ACC112 (cell line): Measurements from ENCODE around the gene NKX2-2.

Experiments
- H2AFZ ChIP-seq: fragments of 200-600 bp; sonication (generic); one replicate; pipeline ENCODE4 v1.6.0; 2017; ENCODE audit warnings: antibody characterized with exemption, low read length; ENCODE audit not compliant: unreplicated experiment
- H3K27ac ChIP-seq: fragments of 200-600 bp; sonication (generic); 2 replicates; pipeline ENCODE4 v1.5.1; 2014; ENCODE audit warnings: low read depth, mild to moderate bottlenecking, antibody characterized with exemption, low read length, moderate library complexity
- H3K27me3 ChIP-seq: fragments of 200-600 bp; sonication (generic); 2 replicates; pipeline ENCODE4 v1.6.1; 2014; ENCODE audit warnings: mild to moderate bottlenecking, antibody characterized with exemption, low read length, moderate library complexity, mixed read lengths; ENCODE audit not compliant: insufficient read depth
- H3K36me3 ChIP-seq: fragments of 200-600 bp; sonication (generic); 2 replicates; pipeline ENCODE4 v1.6.1; 2016; ENCODE audit warnings: mild to moderate bottlenecking, antibody characterized with exemption, low read length, moderate library complexity, mixed read lengths; ENCODE audit not compliant: insufficient read depth
- H3K4me1 ChIP-seq: fragments of 200-600 bp; sonication (generic); one replicate; pipeline ENCODE4 v1.6.1; 2016; ENCODE audit warnings: low read length, mixed read lengths; ENCODE audit not compliant: insufficient read depth, unreplicated experiment, control insufficient read depth
- H3K4me3 ChIP-seq: fragments of 200-600 bp; sonication (generic); 2 replicates; pipeline ENCODE4 v1.5.1; 2014; ENCODE audit warnings: mild to moderate bottlenecking, low read depth, low read length
- H3K79me2 ChIP-seq: fragments of 200-600 bp; sonication (generic); one replicate; pipeline ENCODE4 v1.6.0; 2016; ENCODE audit warnings: low read length; ENCODE audit not compliant: control insufficient read depth, unreplicated experiment, insufficient read depth

NKX2-2 gene

DNA sequence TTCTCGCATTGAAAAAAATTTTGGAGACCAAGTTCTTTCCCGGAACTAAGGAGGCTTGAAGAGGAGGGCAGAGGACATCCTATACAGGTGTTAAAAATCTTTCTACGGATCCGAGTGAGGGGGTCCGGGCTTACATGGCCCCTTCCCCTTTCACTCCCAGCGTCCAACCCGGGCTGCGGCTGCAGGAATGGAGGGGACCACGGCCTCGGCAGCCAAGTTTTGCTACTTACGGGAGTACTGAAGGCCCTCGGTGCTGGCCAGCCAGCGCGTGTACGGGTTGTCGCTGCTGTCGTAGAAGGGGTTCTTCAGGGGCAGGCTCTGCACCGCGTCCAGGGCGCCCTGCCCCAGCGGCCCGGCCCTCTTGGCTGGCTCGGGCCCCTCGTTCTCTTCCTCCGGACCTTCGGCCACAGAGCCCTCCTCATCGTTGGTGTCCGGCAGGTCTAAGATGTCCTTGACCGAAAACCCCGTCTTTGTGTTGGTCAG, 642 bp downstream of the NKX2-2 start:
- no peak overlapping the region for H2AFZ ChIP-seq
- H3K27ac ChIP-seq, result no peak overlapping the region
- no peaks in the 10 kb centered on the region for H3K36me3 ChIP-seq
- H3K4me1 ChIP-seq, result no peaks in the 10 kb centered on the region
- peaks cover 97% of the 10 kb centered on the region for H3K27me3 ChIP-seq
- H3K4me3 ChIP-seq, result peak overlapping the region; percentile 24; the same call in 1 of the 2 replicates
- no peaks in the 10 kb centered on the region for H3K79me2 ChIP-seq

DNA sequence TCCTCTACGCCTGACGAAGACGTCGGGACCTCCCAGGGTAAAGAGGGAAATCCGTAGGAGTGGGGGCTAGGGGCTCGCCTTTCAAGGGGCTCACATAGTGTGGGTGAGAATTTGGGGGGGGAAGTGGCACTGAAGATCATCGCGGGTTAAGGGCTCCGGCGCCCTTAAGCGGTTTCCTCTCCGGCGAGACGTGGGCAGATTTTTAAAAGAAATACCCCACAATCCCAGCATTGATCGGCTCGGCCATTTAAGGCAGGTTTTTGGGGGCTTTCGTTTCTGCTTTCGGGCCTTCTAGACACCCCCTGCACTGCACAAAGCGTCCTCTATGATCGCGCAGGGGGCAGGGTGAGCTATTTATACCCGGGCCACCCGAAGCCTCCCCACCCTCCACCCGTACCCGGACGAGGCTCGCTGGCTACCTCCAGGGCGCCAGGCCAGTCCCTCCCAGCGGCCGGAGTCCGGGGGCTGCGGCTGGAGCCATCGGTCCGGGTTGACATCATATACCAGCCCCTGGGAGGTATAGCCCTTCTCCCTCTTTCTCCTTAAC, 1.2 kb downstream of the NKX2-2 start:
- Histone ChIP-seq H3K27me3 (peaks cover 97% of the 10 kb centered on the region), H3K79me2 (no peaks in the 10 kb centered on the region), H3K4me1 (no peaks in the 10 kb centered on the region), H3K4me3 (peak overlapping the region; percentile 24), H2AFZ (no peak overlapping the region), H3K27ac (no peak overlapping the region), H3K36me3 (no peaks in the 10 kb centered on the region)

DNA sequence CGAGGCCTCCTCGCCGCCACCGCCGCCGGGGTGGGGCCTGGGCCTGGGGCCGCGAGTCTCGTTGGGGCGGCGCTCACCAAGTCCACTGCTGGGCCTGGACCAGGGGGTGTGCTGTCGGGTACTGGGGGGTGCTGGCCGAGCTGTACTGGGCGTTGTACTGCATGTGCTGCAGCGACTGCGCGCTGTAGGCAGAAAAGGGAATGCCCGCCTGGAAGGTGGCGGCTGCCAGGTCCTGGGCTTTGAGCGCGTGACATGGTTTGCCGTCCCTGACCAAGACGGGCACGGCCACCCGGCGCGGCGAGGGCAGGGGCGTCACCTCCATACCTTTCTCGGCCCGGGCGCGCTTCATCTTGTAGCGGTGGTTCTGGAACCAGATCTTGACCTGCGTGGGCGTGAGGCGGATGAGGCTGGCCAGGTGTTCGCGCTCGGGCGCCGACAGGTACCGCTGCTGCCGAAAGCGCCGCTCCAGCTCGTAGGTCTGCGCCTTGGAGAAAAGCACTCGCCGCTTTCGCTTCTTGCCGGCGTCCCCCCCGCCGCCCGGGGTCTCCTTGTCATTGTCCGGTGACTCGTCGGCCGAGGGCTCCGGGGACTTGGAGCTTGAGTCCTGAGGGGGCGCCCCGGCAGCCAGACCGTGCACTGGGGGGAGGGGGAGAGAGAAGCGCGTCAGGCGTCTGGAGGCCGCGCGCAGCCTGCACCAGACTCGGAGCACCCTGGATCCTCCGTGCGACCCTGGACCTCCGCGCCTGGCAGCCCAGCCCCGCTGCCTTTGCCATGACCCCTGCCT, 1.8 kb downstream of the NKX2-2 start:
- Histone ChIP-seq H3K79me2 (no peaks in the 10 kb centered on the region), H3K27me3 (peaks cover 97% of the 10 kb centered on the region), H2AFZ (no peak overlapping the region), H3K4me3 (peak overlapping the region; percentile 24), H3K4me1 (no peaks in the 10 kb centered on the region), H3K36me3 (no peaks in the 10 kb centered on the region), H3K27ac (no peak overlapping the region)

DNA sequence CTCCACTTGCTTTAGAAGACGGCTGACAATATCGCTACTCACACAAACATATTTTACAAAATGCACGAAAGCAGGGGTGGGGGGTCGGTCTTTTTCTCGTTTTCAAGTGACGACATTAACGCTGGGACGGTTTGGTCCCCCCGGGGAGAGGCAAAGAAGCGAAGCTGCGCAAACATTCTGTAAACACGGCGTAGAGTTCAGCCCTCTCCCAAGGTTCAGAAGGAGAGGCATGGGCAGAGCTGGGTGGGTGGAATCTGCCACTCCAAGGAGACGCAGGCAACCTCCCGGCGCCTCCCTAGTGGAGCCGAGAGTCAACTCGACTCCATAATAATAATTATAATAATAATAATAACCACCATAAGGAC, 2.4 kb downstream of the NKX2-2 start:
- Histone ChIP-seq H3K4me1 (no peaks in the 10 kb centered on the region), H3K27me3 (peaks cover 97% of the 10 kb centered on the region), H3K36me3 (no peaks in the 10 kb centered on the region), H3K4me3 (no peak overlapping the region), H3K27ac (no peak overlapping the region), H2AFZ (no peak overlapping the region), H3K79me2 (no peaks in the 10 kb centered on the region)

DNA sequence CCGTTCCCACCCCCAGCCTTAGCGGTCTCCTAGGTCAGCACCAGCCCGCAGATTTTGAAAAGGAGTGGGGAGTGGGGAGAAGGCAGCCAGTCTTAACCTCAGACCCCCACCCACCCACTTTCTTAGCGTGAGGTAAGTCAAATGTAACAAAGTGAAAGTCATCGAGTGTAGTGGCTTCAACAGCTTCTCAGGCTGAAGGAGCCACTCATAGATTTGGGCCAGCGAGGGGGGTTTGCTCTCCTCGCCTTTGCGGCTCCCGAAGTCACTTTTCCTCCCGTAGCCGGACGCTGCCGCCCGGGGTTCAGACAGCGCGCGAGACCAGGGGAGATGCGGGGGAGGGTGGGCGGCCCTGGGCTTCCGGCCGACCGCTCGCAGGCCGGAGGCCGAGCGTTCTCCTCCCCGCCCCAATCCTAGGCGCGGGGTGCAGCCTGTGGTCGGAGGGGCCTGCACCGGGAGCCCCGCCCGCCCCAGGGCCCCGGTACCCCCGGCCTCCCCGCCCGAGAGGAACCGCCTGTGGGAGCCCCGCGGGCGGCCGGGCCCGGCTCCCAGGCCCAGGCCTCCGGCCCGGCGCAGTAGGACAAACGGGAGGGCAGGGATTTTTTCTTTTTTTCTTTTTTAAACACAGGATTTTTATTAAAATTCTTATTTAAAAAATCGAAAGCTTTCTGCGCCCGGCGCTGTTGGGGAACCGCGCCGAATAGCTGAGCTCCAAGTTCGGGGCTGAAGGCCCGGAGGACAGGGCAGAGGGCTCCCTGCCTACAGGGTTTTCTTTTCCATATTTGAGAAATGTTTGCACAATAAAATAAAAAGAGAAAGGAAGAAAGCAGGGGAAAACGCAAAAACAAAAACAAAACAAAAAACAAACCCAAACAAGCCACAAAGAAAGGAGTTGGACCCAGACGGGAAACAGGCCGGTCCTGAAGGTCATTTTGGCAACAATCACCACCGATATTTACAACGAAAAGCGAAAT, 3.2 kb downstream of the NKX2-2 start:
- no peaks in the 10 kb centered on the region for H3K4me1 ChIP-seq
- H3K36me3 ChIP-seq, result no peaks in the 10 kb centered on the region
- H3K4me3 ChIP-seq, result peak overlapping the region; percentile 60
- H2AFZ ChIP-seq, result no peak overlapping the region
- no peak overlapping the region for H3K27ac ChIP-seq
- H3K27me3 ChIP-seq, result peaks cover 96% of the 10 kb centered on the region
- no peaks in the 10 kb centered on the region for H3K79me2 ChIP-seq

DNA sequence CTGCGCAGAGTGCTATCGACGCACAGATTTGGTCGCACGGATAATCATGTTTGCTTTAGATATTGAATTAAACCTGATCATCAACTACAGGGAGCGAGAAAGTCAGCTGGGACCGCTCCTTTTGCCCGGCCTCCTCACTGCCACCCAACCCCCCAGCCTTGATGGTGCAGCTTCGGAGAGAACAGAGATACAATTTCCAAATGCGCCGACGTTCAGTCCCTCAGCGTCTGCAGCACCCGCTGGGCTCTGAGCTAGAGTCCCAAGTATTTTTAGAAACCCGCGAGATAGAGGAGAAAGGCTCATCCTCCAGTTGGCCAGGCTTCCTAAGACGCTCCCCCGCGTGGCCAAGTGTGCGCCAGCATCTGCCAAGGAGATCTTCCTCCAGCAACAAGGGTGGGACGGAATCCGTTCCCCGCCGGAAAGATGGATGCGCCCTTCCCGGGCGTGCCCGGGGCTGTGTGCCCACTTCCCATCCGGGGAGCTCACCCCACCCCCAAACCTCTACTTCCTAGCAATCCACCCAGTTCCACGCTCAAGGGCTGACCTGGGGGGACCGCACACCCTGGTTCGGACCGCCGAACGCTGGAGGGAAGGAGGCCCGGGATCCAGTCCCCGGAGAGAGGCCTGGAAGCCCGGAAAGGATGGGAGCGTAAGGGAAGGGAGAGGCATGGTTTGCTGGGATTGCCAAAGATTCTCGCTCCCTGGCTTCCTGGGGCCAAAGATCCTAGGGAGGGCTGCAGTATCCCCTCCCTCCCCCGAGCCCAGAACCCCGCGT, 4.1 kb downstream of the NKX2-2 start:
- Histone ChIP-seq H3K27me3 (peaks cover 94% of the 10 kb centered on the region), H2AFZ (no peak overlapping the region), H3K4me1 (no peaks in the 10 kb centered on the region), H3K27ac (no peak overlapping the region), H3K79me2 (no peaks in the 10 kb centered on the region), H3K4me3 (peak overlapping the region; percentile 60), H3K36me3 (no peaks in the 10 kb centered on the region)

DNA sequence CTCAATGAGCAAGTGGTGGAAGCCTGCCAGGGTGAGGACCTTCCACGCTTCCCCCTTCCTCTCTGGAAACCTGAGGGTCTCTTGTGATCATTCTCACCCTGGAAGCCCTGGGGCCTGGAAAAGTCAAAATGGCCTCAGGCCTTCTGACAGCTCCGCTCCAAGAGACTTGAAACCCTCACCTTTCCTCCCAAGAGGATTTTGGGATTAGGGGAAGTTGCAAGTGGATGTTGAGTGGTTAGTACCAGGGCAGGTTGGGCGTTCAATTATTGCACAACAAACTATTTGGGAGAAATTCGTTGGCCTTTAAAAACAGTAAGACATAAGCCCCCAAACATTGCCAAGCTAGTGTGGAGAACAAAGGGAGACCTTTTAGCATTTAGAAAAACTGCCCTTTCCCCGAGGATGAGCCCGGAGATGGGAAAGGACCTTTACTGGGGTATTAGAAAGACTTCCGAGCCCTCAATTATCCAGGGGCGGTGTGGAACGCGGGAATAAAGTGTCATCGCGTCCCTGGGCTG, 4.7 kb downstream of the NKX2-2 start:
- peaks cover 95% of the 10 kb centered on the region for H3K27me3 ChIP-seq
- 0 out of 2 replicates have a peak overlapping the region, but pooled peaks have one; percentile 60 for H3K4me3 ChIP-seq

DNA sequence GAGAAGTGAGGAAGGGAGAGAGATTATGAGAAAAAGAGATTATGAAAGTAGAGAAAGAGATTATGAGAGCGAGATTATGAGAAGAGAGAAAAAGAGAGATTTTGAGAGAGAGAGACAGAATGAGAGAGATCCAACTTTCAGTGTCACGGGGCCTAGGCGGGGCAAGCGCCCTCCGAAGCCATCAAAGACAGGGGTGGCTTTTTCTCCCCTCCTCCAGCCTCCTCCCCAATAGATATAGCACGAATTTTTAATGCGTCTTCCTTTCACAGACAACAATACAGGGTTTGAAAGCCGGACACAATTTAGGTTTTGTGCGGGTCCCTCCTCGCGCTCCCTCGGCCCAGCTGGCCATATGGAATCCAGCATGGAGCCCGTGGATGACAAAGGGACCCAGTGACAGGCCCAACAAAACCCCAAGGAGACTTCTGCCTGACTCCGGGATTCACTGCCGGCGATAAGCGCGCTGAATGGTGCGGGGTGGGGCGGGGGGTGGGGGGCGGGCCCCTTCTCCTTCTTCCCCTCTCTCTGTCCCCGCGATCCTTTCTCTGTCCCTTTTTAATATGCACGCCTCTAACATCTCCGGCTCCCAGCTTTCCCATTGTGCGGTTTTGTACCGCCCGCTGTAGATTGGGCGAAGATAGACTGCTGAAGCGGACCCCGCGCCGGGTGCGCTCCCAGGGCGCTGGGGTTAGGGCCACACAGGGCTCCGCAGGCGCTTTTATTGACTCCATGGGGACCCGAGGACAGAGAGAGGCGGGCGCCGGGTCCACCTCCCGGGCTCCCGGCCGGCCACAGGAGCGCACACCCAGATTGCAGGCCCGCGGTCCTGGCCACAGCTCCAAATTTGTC, 5.4 kb downstream of the NKX2-2 start:
- Histone ChIP-seq H3K27ac (no peak overlapping the region), H3K4me3 (no peak overlapping the region), H3K4me1 (no peaks in the 10 kb centered on the region), H3K79me2 (no peaks in the 10 kb centered on the region), H3K36me3 (no peaks in the 10 kb centered on the region), H2AFZ (no peak overlapping the region), H3K27me3 (peaks cover 93% of the 10 kb centered on the region)

More for the DNA sequence above, 4.7 kb downstream of the NKX2-2 start:
- Histone ChIP-seq H3K79me2 (no peaks in the 10 kb centered on the region), H3K27ac (no peak overlapping the region), H2AFZ (no peak overlapping the region), H3K4me1 (no peaks in the 10 kb centered on the region), H3K36me3 (no peaks in the 10 kb centered on the region)

DNA sequence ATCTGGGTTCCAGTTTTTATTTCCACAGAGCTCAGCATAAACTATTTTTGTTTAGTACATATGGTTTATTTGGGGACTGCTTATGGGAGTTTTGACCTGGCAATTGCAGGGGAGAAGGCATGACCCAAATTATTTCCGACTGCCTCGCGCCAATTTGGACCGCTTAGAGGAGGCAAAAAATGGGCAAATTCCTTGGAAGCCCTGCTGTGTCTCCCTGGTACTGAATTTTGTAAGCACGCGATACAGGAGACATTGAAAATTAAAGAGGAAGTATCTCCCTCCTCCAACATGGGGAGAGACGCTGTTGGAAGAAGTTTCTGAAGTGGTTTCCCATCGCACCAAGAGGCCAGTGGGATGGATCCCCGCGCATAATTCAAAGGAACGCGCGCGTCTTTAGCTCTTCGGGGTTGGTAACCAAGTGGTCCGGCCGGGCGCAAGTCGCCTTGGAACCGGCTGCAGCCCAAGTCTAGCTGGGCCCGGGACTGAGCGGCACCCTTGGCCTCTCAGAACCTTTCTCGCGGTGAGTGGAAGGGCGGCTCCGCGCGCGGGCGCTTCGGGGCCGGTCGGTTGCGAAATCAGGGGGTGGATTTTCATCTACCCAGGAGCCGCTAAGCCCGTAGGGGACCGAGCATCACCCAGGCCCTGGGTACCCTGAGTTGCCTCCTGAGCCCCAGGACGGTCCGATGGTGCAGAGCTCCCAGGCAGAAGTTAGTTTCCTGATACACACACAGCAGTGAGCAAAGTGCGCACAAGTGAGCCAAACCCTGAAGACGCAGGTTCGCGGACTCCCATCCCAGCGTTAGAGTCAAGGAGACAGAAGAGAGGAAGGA, 6.2 kb downstream of the NKX2-2 start:
- Histone ChIP-seq H2AFZ (no peak overlapping the region), H3K4me1 (no peaks in the 10 kb centered on the region), H3K79me2 (no peaks in the 10 kb centered on the region), H3K27me3 (peaks cover 87% of the 10 kb centered on the region), H3K36me3 (no peaks in the 10 kb centered on the region), H3K27ac (no peak overlapping the region), H3K4me3 (no peak overlapping the region)
